Nephron (organoid): ENCODE data around the gene GRIA4.

ENCODE experiments used
- H3K27ac Mint-ChIP-seq, 3 experiments: 2 replicates each; pipeline ENCODE4 v1.8.0; 2020; ENCODE audit warnings: mixed read lengths in 3 of 3, mild to moderate bottlenecking in 2 of 3, moderate library complexity in 1 of 3
- H3K27me3 Mint-ChIP-seq: 2 replicates; pipeline ENCODE4 v1.8.0; 2021; ENCODE audit warnings: low read depth, mild to moderate bottlenecking, moderate library complexity, mixed read lengths
- H3K36me3 Mint-ChIP-seq: 2 replicates; pipeline ENCODE4 v1.8.0; 2020; ENCODE audit warnings: low read depth, mixed read lengths
- H3K4me1 Mint-ChIP-seq: 2 replicates; pipeline ENCODE4 v1.8.0; 2020; ENCODE audit warnings: mixed read lengths
- H3K4me3 Mint-ChIP-seq, 3 experiments: 2 replicates each; pipeline ENCODE4 v1.8.0; 2020; ENCODE audit warnings: mild to moderate bottlenecking in 3 of 3, mixed read lengths in 3 of 3, moderate library complexity in 2 of 3
- H3K9me3 Mint-ChIP-seq: 2 replicates; pipeline ENCODE4 v1.8.0; 2020; ENCODE audit warnings: mixed read lengths
- CTCF ChIP-seq, 3 experiments: fragments of 200-600 bp; sonication (generic); IDR thresholded peaks; one replicate each; pipeline ENCODE4 v1.5.0; 2021; ENCODE audit warnings: antibody characterized with exemption in 3 of 3; ENCODE audit not compliant: unreplicated experiment in 3 of 3

The GRIA4 gene

GRCh38 chr11:105881027-105881426 lies 271.2 kb downstream of the GRIA4 start:
- TF ChIP-seq CTCF (IDR thresholded peaks at IDR 0.05; ENCODE audit: unreplicated experiment in 3 of 3): no peak
- Mint-ChIP-seq H3K9me3 (peaks cover 6% of the 10 kb centered on the region), H3K4me3 (no peak overlapping the region), H3K36me3 (no peaks in the 10 kb centered on the region), H3K27ac (no peak overlapping the region), H3K27me3 (no peaks in the 10 kb centered on the region), H3K4me1 (no peaks in the 10 kb centered on the region)

- TF ChIP-seq CTCF (IDR thresholded peaks at IDR 0.05; ENCODE audit: unreplicated experiment in 3 of 3): no peak
- no peaks in the 10 kb centered on the region for H3K27me3 Mint-ChIP-seq
- H3K4me1 Mint-ChIP-seq: no peaks in the 10 kb centered on the region
- no peak overlapping the region for H3K4me3 Mint-ChIP-seq
- no peaks in the 10 kb centered on the region for H3K9me3 Mint-ChIP-seq
- no peak overlapping the region for H3K27ac Mint-ChIP-seq
- H3K36me3 Mint-ChIP-seq: no peaks in the 10 kb centered on the region
These were observed 274.6 kb downstream of the GRIA4 start for GRCh38 chr11:105884436-105884835.

GRCh38 chr11:105891685-105892084 lies 281.8 kb downstream of the GRIA4 start:
- no peaks in the 10 kb centered on the region for H3K36me3 Mint-ChIP-seq
- H3K27ac Mint-ChIP-seq: no peak overlapping the region
- no peaks in the 10 kb centered on the region for H3K4me1 Mint-ChIP-seq
- H3K9me3 Mint-ChIP-seq: no peaks in the 10 kb centered on the region
- no peak overlapping the region for H3K4me3 Mint-ChIP-seq
- no peak for TF ChIP-seq CTCF (IDR thresholded peaks at IDR 0.05; ENCODE audit: unreplicated experiment in 3 of 3)
- H3K27me3 Mint-ChIP-seq: no peaks in the 10 kb centered on the region

GRCh38 chr11:105897161-105897560 lies 287.3 kb downstream of the GRIA4 start:
- Mint-ChIP-seq H3K27ac (no peak overlapping the region), H3K9me3 (peaks cover 6% of the 10 kb centered on the region), H3K4me3 (no peak overlapping the region), H3K4me1 (no peaks in the 10 kb centered on the region), H3K27me3 (no peaks in the 10 kb centered on the region), H3K36me3 (no peaks in the 10 kb centered on the region)
- no peak for TF ChIP-seq CTCF (IDR thresholded peaks at IDR 0.05; ENCODE audit: unreplicated experiment in 3 of 3)

- Mint-ChIP-seq H3K9me3 (peaks cover 6% of the 10 kb centered on the region), H3K27ac (no peak overlapping the region), H3K4me1 (no peaks in the 10 kb centered on the region), H3K4me3 (no peak overlapping the region), H3K27me3 (no peaks in the 10 kb centered on the region), H3K36me3 (no peaks in the 10 kb centered on the region)
- no peak for TF ChIP-seq CTCF (IDR thresholded peaks at IDR 0.05; ENCODE audit: unreplicated experiment in 3 of 3)
These were observed 289.9 kb downstream of the GRIA4 start for GRCh38 chr11:105899772-105900171.

- Mint-ChIP-seq H3K36me3 (no peaks in the 10 kb centered on the region), H3K4me3 (no peak overlapping the region), H3K4me1 (no peaks in the 10 kb centered on the region), H3K9me3 (peaks cover 6% of the 10 kb centered on the region), H3K27ac (no peak overlapping the region), H3K27me3 (no peaks in the 10 kb centered on the region)
- TF ChIP-seq CTCF (IDR thresholded peaks at IDR 0.05; ENCODE audit: unreplicated experiment in 3 of 3): no peak
These were observed 290.7 kb downstream of the GRIA4 start for GRCh38 chr11:105900515-105901035.
